ENCODE results near the gene RPP25L.

Gene RPP25L

GRCh38 chr9:34571481-34571810, 40.5 kb downstream of the RPP25L start:
- Histone ChIP-seq H3K9me2 (replicated peaks; ENCODE audit: insufficient read depth, low read length) (no peaks in the 10 kb centered on the region), H3K36me3 (replicated peaks; ENCODE audit: insufficient read depth, low read length) (no peaks in the 10 kb centered on the region), H3K9me3 (replicated peaks; ENCODE audit: insufficient read depth, low read length) (no peaks in the 10 kb centered on the region), H2AFZ (ENCODE audit: low read length) (no peak overlapping the region), H3K4me1 (ENCODE audit: low read length) (no peaks in the 10 kb centered on the region), H3K79me2 (ENCODE audit: low read length) (no peaks in the 10 kb centered on the region), H3K4me3 (ENCODE audit: low read length) (no peak overlapping the region), H4K20me1 (ENCODE audit: insufficient read depth, low read length) (no peaks in the 10 kb centered on the region), H3F3A (ENCODE audit: insufficient read depth, low read length) (no peaks in the 10 kb centered on the region), H3K27me3 (replicated peaks; ENCODE audit: insufficient read depth, low read length) (peaks cover 89% of the 10 kb centered on the region), H3K9ac (ENCODE audit: low read length) (no peak overlapping the region), H3K27ac (ENCODE audit: low read length) (no peak overlapping the region), H3K4me2 (ENCODE audit: low read depth, low read length) (no peak overlapping the region)
- no peak for TF ChIP-seq EZH2phosphoT487 (IDR thresholded peaks at IDR 0.05; ENCODE audit: low read length)
- TF ChIP-seq EZH2 (optimal IDR thresholded peaks at IDR 0.05; ENCODE audit: low read depth, low read length), result no peak
- no peak for TF ChIP-seq CTCF (IDR thresholded peaks at IDR 0.05; ENCODE audit: low read length)
- no peak for DNase-seq

GRCh38 chr9:34570809-34571480, 41.0 kb downstream of the RPP25L start:
- no peaks in the 10 kb centered on the region for H3K9me2 ChIP-seq (replicated peaks; ENCODE audit: insufficient read depth, low read length)
- peaks cover 89% of the 10 kb centered on the region for H3K27me3 ChIP-seq (replicated peaks; ENCODE audit: insufficient read depth, low read length)
- no peak for DNase-seq
- no peaks in the 10 kb centered on the region for H3K79me2 ChIP-seq (ENCODE audit: low read length)
- no peaks in the 10 kb centered on the region for H3K4me1 ChIP-seq (ENCODE audit: low read length)
- H3K4me3 ChIP-seq (ENCODE audit: low read length), result no peak overlapping the region
- H3K4me2 ChIP-seq (ENCODE audit: low read depth, low read length), result no peak overlapping the region
- no peak for TF ChIP-seq EZH2 (optimal IDR thresholded peaks at IDR 0.05; ENCODE audit: low read depth, low read length)
- no peak for TF ChIP-seq EZH2phosphoT487 (IDR thresholded peaks at IDR 0.05; ENCODE audit: low read length)
- TF ChIP-seq CTCF (IDR thresholded peaks at IDR 0.05; ENCODE audit: low read length), result no peak
- H4K20me1 ChIP-seq (ENCODE audit: insufficient read depth, low read length), result no peaks in the 10 kb centered on the region
- no peak overlapping the region for H2AFZ ChIP-seq (ENCODE audit: low read length)
- H3F3A ChIP-seq (ENCODE audit: insufficient read depth, low read length), result no peaks in the 10 kb centered on the region
- H3K36me3 ChIP-seq (replicated peaks; ENCODE audit: insufficient read depth, low read length), result no peaks in the 10 kb centered on the region
- H3K9ac ChIP-seq (ENCODE audit: low read length), result no peak overlapping the region
- no peak overlapping the region for H3K27ac ChIP-seq (ENCODE audit: low read length)
- no peaks in the 10 kb centered on the region for H3K9me3 ChIP-seq (replicated peaks; ENCODE audit: insufficient read depth, low read length)

- H4K20me1 ChIP-seq (ENCODE audit: insufficient read depth, low read length), result no peaks in the 10 kb centered on the region
- no peak overlapping the region for H3K9ac ChIP-seq (ENCODE audit: low read length)
- no peaks in the 10 kb centered on the region for H3K9me3 ChIP-seq (replicated peaks; ENCODE audit: insufficient read depth, low read length)
- no peak overlapping the region for H3K4me3 ChIP-seq (ENCODE audit: low read length)
- no peak overlapping the region for H3K27ac ChIP-seq (ENCODE audit: low read length)
- H3K27me3 ChIP-seq (replicated peaks; ENCODE audit: insufficient read depth, low read length), result peaks cover 90% of the 10 kb centered on the region
- no peaks in the 10 kb centered on the region for H3K9me2 ChIP-seq (replicated peaks; ENCODE audit: insufficient read depth, low read length)
- no peak overlapping the region for H2AFZ ChIP-seq (ENCODE audit: low read length)
- H3F3A ChIP-seq (ENCODE audit: insufficient read depth, low read length), result no peaks in the 10 kb centered on the region
- H3K4me2 ChIP-seq (ENCODE audit: low read depth, low read length), result no peak overlapping the region
- no peaks in the 10 kb centered on the region for H3K4me1 ChIP-seq (ENCODE audit: low read length)
- no peak for DNase-seq
- H3K36me3 ChIP-seq (replicated peaks; ENCODE audit: insufficient read depth, low read length), result no peaks in the 10 kb centered on the region
- no peaks in the 10 kb centered on the region for H3K79me2 ChIP-seq (ENCODE audit: low read length)
- TF ChIP-seq CTCF (IDR thresholded peaks at IDR 0.05; ENCODE audit: low read length) (no peak), EZH2phosphoT487 (IDR thresholded peaks at IDR 0.05; ENCODE audit: low read length) (no peak), EZH2 (optimal IDR thresholded peaks at IDR 0.05; ENCODE audit: low read depth, low read length) (no peak)
Observed at GRCh38 chr9:34570376-34570775, 41.5 kb downstream of the RPP25L start.

All from MM.1S (cell line).